Bronchial epithelial cell (primary cell): ENCODE measurements around the gene MRPL43. TPM values are rescaled to one million over a fixed set of nuclear protein-coding genes. Genes with fewer than 3 reads are reported as not detected.

Experiments used
- DNase-seq: peaks from one replicate; pipeline ENCODE4 v3.0.0-alpha.2; 2010; ENCODE audit warnings: low read depth
- FAIRE-seq: peaks from 2 replicates; lab custom pipeline; 2011; peaks lifted over from hg19 to GRCh38; lab: Jason Lieb, UNC
- H3K27me3 ChIP-seq: 2 replicates; pipeline ENCODE4 v1.5.1; 2011; ENCODE audit warnings: low read length; ENCODE audit not compliant: control insufficient read depth, insufficient read depth
- H3K36me3 ChIP-seq: 2 replicates; pipeline ENCODE4 v1.5.1; 2011; ENCODE audit warnings: low read length; ENCODE audit not compliant: control insufficient read depth, insufficient read depth
- H3K4me3 ChIP-seq: 2 replicates; pipeline ENCODE4 v1.5.1; 2011; ENCODE audit warnings: mild to moderate bottlenecking, low read depth, low read length, control low read depth
- CTCF ChIP-seq: IDR thresholded peaks from 2 replicates; pipeline ENCODE4 v1.5.1; 2011; ENCODE audit warnings: mild to moderate bottlenecking, moderate library complexity, low read length, control low read depth, inconsistent platforms; ENCODE audit not compliant: insufficient read depth, severe bottlenecking
- total RNA-seq: library from RNA; depleted of rRNA; stranded (reverse); fragments of >200 nt; gene quantifications from 2 replicates; pipeline ENCODE4 v1.2.1, GENCODE V29; 2014

The MRPL43 gene
- total RNA-seq, 1 donor from 2014 or later = 73.5 TPM

- Histone ChIP-seq H3K27me3 (no peaks in the 10 kb centered on the region), H3K36me3 (peaks cover 15% of the 10 kb centered on the region), H3K4me3 (peak overlapping the region; percentile 97)
- peak; percentile 93 for TF ChIP-seq CTCF
- DNase-seq = peak; percentile 34
- no peak for FAIRE-seq
These were observed 11.9 kb upstream of the MRPL43 start for GRCh38 chr10:100998991-100999741.

DNA sequence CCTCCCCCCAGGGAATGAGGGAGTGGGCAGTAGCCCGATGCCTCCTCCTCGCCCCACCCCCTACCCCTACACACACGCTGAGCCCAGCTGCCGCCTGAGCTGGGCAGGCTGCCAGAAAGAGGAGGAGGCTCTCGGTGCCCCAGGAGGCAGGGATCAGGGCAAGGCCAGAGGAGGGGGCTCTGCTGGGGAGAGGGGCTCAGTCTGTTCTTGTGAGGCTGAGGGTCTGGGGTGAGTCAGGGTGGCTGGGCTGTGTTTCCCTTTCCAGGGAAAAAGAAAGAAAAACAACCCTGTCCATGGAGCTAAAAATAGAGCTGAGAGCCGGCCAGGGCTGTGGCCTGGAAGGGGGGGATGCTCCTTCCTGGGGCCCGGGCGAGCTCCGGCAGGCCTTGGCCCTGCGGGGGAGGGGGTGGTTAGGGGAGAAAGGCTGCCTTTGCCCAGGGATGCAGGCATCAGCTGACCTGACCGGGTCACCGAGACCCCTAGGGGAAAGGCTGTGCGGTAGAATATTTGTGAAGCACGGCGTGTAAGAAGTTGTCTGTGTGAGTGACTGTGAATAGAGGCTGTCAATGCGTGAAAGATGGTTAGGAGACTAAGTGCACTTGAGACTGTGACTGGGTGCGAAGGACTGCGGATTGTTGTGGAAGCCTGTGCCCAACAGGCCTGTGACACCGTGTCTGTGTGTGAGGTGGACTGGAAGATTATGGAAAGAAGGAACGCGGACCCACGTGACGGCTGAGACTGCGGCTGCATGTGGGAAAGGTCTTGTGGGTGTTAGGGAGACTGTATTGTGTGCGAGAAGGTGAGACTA, 11.1 kb upstream of the MRPL43 start:
- TF ChIP-seq CTCF = no peak
- FAIRE-seq (no peak), DNase-seq (peak; percentile 64)
- Histone ChIP-seq H3K36me3 (peaks cover 10% of the 10 kb centered on the region), H3K27me3 (no peaks in the 10 kb centered on the region), H3K4me3 (peak overlapping the region; percentile 97)

DNA sequence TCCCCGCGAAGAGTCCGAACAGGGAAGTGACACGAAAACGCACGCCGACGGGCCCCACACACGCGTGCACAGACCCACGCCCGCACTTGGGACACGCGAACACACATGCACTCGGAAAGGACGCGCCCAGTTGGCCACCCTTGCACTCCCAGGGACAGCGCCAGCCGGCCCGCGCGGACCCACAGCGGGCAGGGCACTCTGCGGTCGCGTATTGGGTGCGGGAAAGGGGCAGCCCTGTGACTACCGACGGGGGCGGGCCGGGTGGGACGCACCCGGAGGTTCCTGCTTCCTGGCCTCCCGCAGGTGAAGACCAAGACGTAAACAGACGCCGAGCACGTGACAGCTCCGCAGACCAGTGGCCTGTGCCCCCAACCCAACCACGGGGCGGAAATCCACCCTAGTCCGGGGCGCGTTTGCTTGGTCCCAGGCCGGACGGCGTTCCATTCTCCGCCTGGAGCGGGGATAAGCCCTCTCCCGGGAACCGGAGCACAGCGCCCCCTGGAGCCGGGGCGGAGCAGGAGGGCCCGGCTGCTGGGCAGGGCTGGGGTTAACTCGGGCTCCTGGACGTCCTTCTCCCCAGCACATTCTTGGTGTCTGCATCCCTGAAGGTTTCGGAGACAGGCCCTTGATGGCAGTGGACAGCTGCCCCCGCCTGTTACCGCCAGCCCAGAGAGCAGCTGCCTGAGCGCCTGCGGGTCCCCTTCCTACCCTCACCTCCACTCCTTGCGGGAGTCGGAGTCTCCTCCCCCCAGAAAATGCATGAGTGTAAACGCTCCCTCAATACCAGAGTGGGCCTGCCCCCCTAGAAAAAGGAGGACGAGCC, 10.3 kb upstream of the MRPL43 start:
- DNase-seq (peak; percentile 57), FAIRE-seq (no peak)
- TF ChIP-seq CTCF = peak; percentile 97
- Histone ChIP-seq H3K27me3 (no peaks in the 10 kb centered on the region), H3K4me3 (peak overlapping the region; percentile 97), H3K36me3 (peaks cover 6% of the 10 kb centered on the region)

DNA sequence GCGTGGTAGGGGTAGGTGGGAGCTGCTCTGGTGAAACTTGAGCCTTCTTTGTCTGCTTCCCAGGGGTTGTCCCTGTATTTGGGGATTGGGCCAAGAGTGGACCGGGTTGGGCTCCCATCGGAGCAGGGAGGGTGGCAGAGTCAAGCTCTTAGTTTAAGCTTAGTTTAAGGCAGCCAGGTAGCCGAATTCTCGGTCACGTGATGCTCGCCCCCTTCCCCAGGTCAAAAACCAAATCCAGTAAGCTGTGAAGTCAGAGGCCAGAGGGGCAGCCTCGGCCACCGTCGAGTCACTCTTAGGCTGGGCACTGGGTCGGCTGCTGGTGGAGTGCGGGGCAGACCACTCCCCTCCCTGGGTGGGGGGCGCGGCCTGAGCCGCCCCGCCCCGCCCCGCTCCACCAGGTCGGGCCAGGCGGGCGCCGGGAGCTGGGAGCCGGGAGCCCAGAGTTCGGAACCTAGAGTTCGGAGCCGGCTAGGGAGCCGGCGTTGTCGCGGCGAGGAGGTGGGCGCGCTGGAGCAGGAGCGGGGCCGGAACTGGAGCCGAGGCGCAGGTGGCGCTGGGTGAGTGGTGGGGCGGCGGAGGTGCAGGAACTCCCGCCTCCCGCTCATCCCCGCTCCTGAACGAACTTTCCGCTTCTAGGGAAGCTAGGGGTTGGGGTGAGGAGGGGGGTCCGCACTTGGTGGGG, 9.5 kb upstream of the MRPL43 start:
- FAIRE-seq = no peak
- DNase-seq = no peak
- no peak for TF ChIP-seq CTCF
- H3K4me3 ChIP-seq = peak overlapping the region; percentile 97
- H3K36me3 ChIP-seq = peaks cover 3% of the 10 kb centered on the region
- H3K27me3 ChIP-seq = no peaks in the 10 kb centered on the region

DNA sequence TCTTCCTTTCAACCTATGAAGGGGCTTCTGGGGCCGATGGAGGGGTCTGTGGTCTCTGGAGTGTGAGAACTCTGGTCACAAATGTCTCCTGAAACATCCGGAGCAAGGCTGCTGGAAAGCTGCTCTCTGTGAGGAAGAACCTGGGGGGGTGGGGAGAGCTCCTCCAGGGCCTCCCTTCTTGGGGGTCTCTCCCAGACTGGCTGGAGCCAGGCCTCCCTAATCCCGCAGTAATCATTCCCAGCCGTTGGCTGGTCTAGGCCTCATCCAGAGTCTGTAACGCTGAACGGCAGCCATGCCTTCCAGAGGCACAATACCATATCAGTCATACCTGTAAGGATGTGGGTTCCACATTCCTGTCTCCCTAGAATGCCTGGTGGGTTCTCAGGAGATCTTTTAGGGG, 7.9 kb upstream of the MRPL43 start:
- no peaks in the 10 kb centered on the region for H3K27me3 ChIP-seq
- no peak overlapping the region for H3K4me3 ChIP-seq
- TF ChIP-seq CTCF = no peak
- DNase-seq = no peak
- FAIRE-seq = no peak
- peaks cover 13% of the 10 kb centered on the region for H3K36me3 ChIP-seq
